Transverse colon (tissue), 4 donors: ENCODE data around the gene SETD9. TPM values are rescaled to one million over a fixed set of nuclear protein-coding genes. Genes with fewer than 3 reads are reported as not detected.
A peak's percentile ranks its signal among the peaks of the same experiment; 100 is the strongest.

Source experiments
- DNase-seq: peaks from one replicate; pipeline ENCODE4 v3.0.0-alpha.2; 2019
- H3K27ac ChIP-seq, 4 donors: fragments of 200-600 bp; sonication (generic); 2 replicates each; pipeline ENCODE4 v1.5.1; 2016 to 2018; ENCODE audit warnings: inconsistent platforms in 4 of 4
- H3K27me3 ChIP-seq: fragments of 200-600 bp; sonication (generic); 2 replicates; pipeline ENCODE4 v1.5.1; 2017; ENCODE audit warnings: inconsistent platforms
- H3K36me3 ChIP-seq, 4 donors: fragments of 200-600 bp; sonication (generic); 2 replicates each; pipeline ENCODE4 v1.5.1; 2017 to 2019; ENCODE audit warnings: inconsistent platforms in 4 of 4
- H3K4me1 ChIP-seq, 4 donors: fragments of 200-600 bp; sonication (generic); 2 replicates each; pipeline ENCODE4 v1.5.1; 2017 to 2020; ENCODE audit warnings: inconsistent platforms in 4 of 4
- H3K4me3 ChIP-seq, 4 donors: fragments of 200-600 bp; sonication (generic); 1 replicate in 1 of 4; 2 replicates in 3 of 4; pipeline versions ENCODE4 v1.5.1 to v1.6.1; 2017 to 2019; ENCODE audit warnings: inconsistent platforms in 4 of 4
- H3K9me3 ChIP-seq, 2 donors: fragments of 200-600 bp; sonication (generic); 2 replicates each; pipeline ENCODE4 v1.5.1; 2017 to 2019; ENCODE audit warnings: inconsistent platforms in 2 of 2
- CTCF ChIP-seq, 5 experiments: fragments of 200-600 bp in 3 of 5; fragments of 450-650 bp in 2 of 5; sonication (generic) in 3 of 5; IDR thresholded peaks; 1 replicate in 2 of 5; 2 replicates in 3 of 5; pipeline ENCODE4 v1.5.1; 2016 to 2017; ENCODE audit warnings: antibody characterized with exemption in 5 of 5, inconsistent platforms in 3 of 5, mild to moderate bottlenecking in 2 of 5, moderate library complexity in 1 of 5
- EP300 ChIP-seq: sonication (generic); formaldehyde crosslinking; IDR thresholded peaks from one replicate; pipeline ENCODE4 v1.6.1; 2017; ENCODE audit warnings: antibody characterized with exemption, low read depth
- POLR2A ChIP-seq: fragments of 450-650 bp; IDR thresholded peaks from one replicate; pipeline ENCODE4 v1.6.1; 2016; ENCODE audit warnings: antibody characterized with exemption, mild to moderate bottlenecking, moderate library complexity
- POLR2AphosphoS5 ChIP-seq, 3 donors: sonication (generic); formaldehyde crosslinking; IDR thresholded peaks; one replicate each; pipeline ENCODE4 v1.6.1; 2016; ENCODE audit warnings: antibody characterized with exemption in 3 of 3
- WGBS, 2 donors: methylation state at CpG; one replicate each; pipeline ENCODE4 v1.1.5; 2018; ENCODE audit warnings: low coverage in 1 of 2; 5-methylcytosine and 5-hydroxymethylcytosine counted together
- in situ Hi-C, 4 donors: fragments of 200-750 bp; cut with MboI; loops; one replicate each; pipeline versions ENCODE4 v1.15.0 to v1.15.1; 2017; ENCODE audit warnings: low sequenced_read_pairs in 3 of 4, low pct_ligation_motif_present in 1 of 4, low pct_unique_long_range_greater_than_20kb in 1 of 4
- intact Hi-C: fragments of 100-400 bp; cut with DNase I; formaldehyde crosslinking; loops from one replicate; pipeline ENCODE4 v1.15.1; 2023; ENCODE audit warnings: low total_unique reads
- total RNA-seq, 4 donors: library from RNA; depleted of rRNA; stranded (reverse); fragments of >200 nt; gene quantifications; one replicate each; pipeline ENCODE4 v1.1.0, GENCODE V29; 2016

Gene SETD9
- total RNA-seq, 4 donors from 2014 or later: 26.6 to 27.9 TPM; not detected in 2

- Histone ChIP-seq H3K27me3 (no peaks in the 10 kb centered on the region), H3K27ac (peak overlapping the region in 2 of 4 donors; percentile 14 to 30), H3K36me3 (peaks cover 0 to 12% (median 4%) of the 10 kb centered on the region in 4 donors), H3K9me3 (no peaks in the 10 kb centered on the region), H3K4me3 (no peak overlapping the region), H3K4me1 (peaks cover 0 to 3% (median 0%) of the 10 kb centered on the region in 4 donors)
- intact Hi-C loops (no loop called here), in situ Hi-C loops (loop anchor here in 1 of 4 donors (25.0 kb wide), 1 partner anchor 295 kb away; no protein-coding TSS in a partner anchor)
- DNase-seq: peak; percentile 18
- WGBS, 2 donors: 38 to 74% methylated on average over 2 of the region's 2 CpGs
- no peak for TF ChIP-seq POLR2AphosphoS5 (IDR thresholded peaks at IDR 0.05)
- TF ChIP-seq EP300: no peak
- no peak for TF ChIP-seq CTCF (IDR thresholded peaks at IDR 0.05)
- no peak for TF ChIP-seq POLR2A
Observed at GRCh38 chr5:56917534-56917933, 8.1 kb downstream of the SETD9 start.

- WGBS, 2 donors: 56 to 58% methylated on average over 2 of the region's 2 CpGs
- DNase-seq: peak; percentile 41
- H3K27ac ChIP-seq: peak overlapping the region in 3 of 4 donors; percentile 14 to 30 (median 21)
- intact Hi-C loops: no loop called here
- in situ Hi-C loops: loop anchor here in 1 of 4 donors (25.0 kb wide), 1 partner anchor 294 kb away; no protein-coding TSS in a partner anchor
- H3K27me3 ChIP-seq: no peaks in the 10 kb centered on the region
- H3K9me3 ChIP-seq: no peaks in the 10 kb centered on the region
- H3K4me3 ChIP-seq: no peak overlapping the region
- TF ChIP-seq POLR2AphosphoS5 (IDR thresholded peaks at IDR 0.05) (no peak), EP300 (no peak), POLR2A (no peak), CTCF (IDR thresholded peaks at IDR 0.05) (no peak)
- H3K4me1 ChIP-seq: peaks cover 0 to 3% (median 0%) of the 10 kb centered on the region in 4 donors
- peaks cover 0 to 17% (median 7%) of the 10 kb centered on the region in 4 donors for H3K36me3 ChIP-seq
Observed at GRCh38 chr5:56918054-56918453, 8.7 kb downstream of the SETD9 start.

- H3K4me1 ChIP-seq: peaks cover 0 to 3% (median 0%) of the 10 kb centered on the region in 4 donors
- in situ Hi-C loops: loop anchor here in 1 of 4 donors (25.0 kb wide), 1 partner anchor 292 kb away; no protein-coding TSS in a partner anchor
- H3K27ac ChIP-seq: no peak overlapping the region
- H3K27me3 ChIP-seq: no peaks in the 10 kb centered on the region
- H3K36me3 ChIP-seq: peaks cover 0 to 36% (median 12%) of the 10 kb centered on the region in 4 donors
- intact Hi-C loops: no loop called here
- no peaks in the 10 kb centered on the region for H3K9me3 ChIP-seq
- DNase-seq: no peak
- 70 to 88% methylated on average over 1 of the region's 1 CpG for WGBS, 2 donors
- H3K4me3 ChIP-seq: no peak overlapping the region
- TF ChIP-seq POLR2A (no peak), EP300 (no peak), POLR2AphosphoS5 (IDR thresholded peaks at IDR 0.05) (no peak), CTCF (IDR thresholded peaks at IDR 0.05) (no peak)
Observed at GRCh38 chr5:56919942-56920662, 10.7 kb downstream of the SETD9 start.

- no peak overlapping the region for H3K4me3 ChIP-seq
- TF ChIP-seq POLR2A: no peak
- TF ChIP-seq CTCF (IDR thresholded peaks at IDR 0.05): no peak
- no peak for TF ChIP-seq EP300
- TF ChIP-seq POLR2AphosphoS5 (IDR thresholded peaks at IDR 0.05): no peak
- intact Hi-C loops (no loop called here), in situ Hi-C loops (loop anchor here in 1 of 4 donors (25.0 kb wide), 1 partner anchor 289 kb away; no protein-coding TSS in a partner anchor)
- peaks cover 0 to 59% (median 18%) of the 10 kb centered on the region in 4 donors for H3K36me3 ChIP-seq
- WGBS, 2 donors: 94 to 100% methylated on average over 4 to 6 of the region's 6 CpGs
- no peaks in the 10 kb centered on the region for H3K9me3 ChIP-seq
- DNase-seq: no peak
- no peak overlapping the region for H3K27ac ChIP-seq
- H3K27me3 ChIP-seq: no peaks in the 10 kb centered on the region
- H3K4me1 ChIP-seq: peaks cover 0 to 3% (median 0%) of the 10 kb centered on the region in 4 donors
Observed at GRCh38 chr5:56922922-56923321, 13.5 kb downstream of the SETD9 start.
